Tibial nerve (tissue), 4 donors: ENCODE data around the gene STYK1. TPM values are rescaled to one million over a fixed set of nuclear protein-coding genes. Genes with fewer than 3 reads are reported as not detected.

ENCODE experiments used
- DNase-seq, 2 donors: peaks; one replicate each; pipeline ENCODE4 v3.0.0-alpha.2; 2019; ENCODE audit warnings: low spot score in 2 of 2
- H3K27ac ChIP-seq, 4 donors: fragments of 200-600 bp; sonication (generic) in 3 of 4; one replicate each; pipeline ENCODE4 v1.5.1; 2017 to 2019; ENCODE audit warnings: mild to moderate bottlenecking in 1 of 4
- H3K27me3 ChIP-seq, 2 donors: fragments of 200-600 bp; sonication (generic) in 1 of 2; one replicate each; pipeline versions ENCODE4 v1.5.1 to v1.6.0; 2017 to 2019
- H3K36me3 ChIP-seq, 3 donors: fragments of 200-600 bp; sonication (generic); one replicate each; pipeline ENCODE4 v1.5.1; 2018 to 2019
- H3K4me1 ChIP-seq, 4 donors: fragments of 200-600 bp; sonication (generic) in 3 of 4; one replicate each; pipeline ENCODE4 v1.5.1; 2017 to 2019
- H3K4me3 ChIP-seq, 4 donors: fragments of 200-600 bp; sonication (generic) in 3 of 4; one replicate each; pipeline ENCODE4 v1.5.1; 2017 to 2019; ENCODE audit warnings: mild to moderate bottlenecking in 1 of 4, moderate library complexity in 1 of 4
- H3K9me3 ChIP-seq, 4 donors: fragments of 200-600 bp; sonication (generic) in 3 of 4; one replicate each; pipeline ENCODE4 v1.5.1; 2017 to 2019
- CTCF ChIP-seq, 5 experiments: fragments of 200-600 bp in 3 of 5; fragments of 450-650 bp in 2 of 5; sonication (generic) in 3 of 5; IDR thresholded peaks; one replicate each; pipeline ENCODE4 v1.5.1; 2016 to 2019; ENCODE audit warnings: antibody characterized with exemption in 5 of 5, mild to moderate bottlenecking in 3 of 5, moderate library complexity in 2 of 5
- EP300 ChIP-seq, 2 donors: sonication (generic); formaldehyde crosslinking; IDR thresholded peaks; one replicate each; pipeline ENCODE4 v1.6.1; 2017; ENCODE audit warnings: antibody characterized with exemption in 2 of 2, mild to moderate bottlenecking in 1 of 2
- POLR2A ChIP-seq, 2 donors: fragments of 450-650 bp; IDR thresholded peaks; one replicate each; pipeline ENCODE4 v1.6.1; 2017; ENCODE audit warnings: antibody characterized with exemption in 2 of 2, mild to moderate bottlenecking in 2 of 2, moderate library complexity in 2 of 2
- WGBS, 2 donors: methylation state at CpG; one replicate each; pipeline ENCODE4 v1.1.5; 2018; 5-methylcytosine and 5-hydroxymethylcytosine counted together
- total RNA-seq, 4 donors: library from RNA; depleted of rRNA; stranded (reverse); fragments of >200 nt; gene quantifications; one replicate each; pipeline ENCODE4 v1.1.0, GENCODE V29; 2016

The STYK1 gene
- total RNA-seq, 4 donors from 2014 or later: 0.44 TPM; not detected in 3

GRCh38 chr12:10720974-10721650 lies 47.3 kb upstream of the STYK1 start:
- DNase-seq: no peak
- Histone ChIP-seq H3K27ac (peak overlapping the region; percentile 91 to 99 (median 96)), H3K4me1 (peaks cover 0 to 67% (median 35%) of the 10 kb centered on the region in 4 donors), H3K9me3 (no peaks in the 10 kb centered on the region), H3K36me3 (no peaks in the 10 kb centered on the region), H3K27me3 (no peaks in the 10 kb centered on the region), H3K4me3 (peak overlapping the region; percentile 50 to 95 (median 72))
- no peak for TF ChIP-seq POLR2A (IDR thresholded peaks at IDR 0.05)
- no peak for TF ChIP-seq CTCF (IDR thresholded peaks at IDR 0.05)
- TF ChIP-seq EP300 (IDR thresholded peaks at IDR 0.05): no peak
- WGBS, 2 donors: 33 to 53% methylated on average over 3 of the region's 3 CpGs

- WGBS, 2 donors: 59% methylated on average over 4 of the region's 4 CpGs
- TF ChIP-seq EP300 (IDR thresholded peaks at IDR 0.05) (no peak), CTCF (IDR thresholded peaks at IDR 0.05) (no peak), POLR2A (IDR thresholded peaks at IDR 0.05) (no peak)
- peak overlapping the region in 3 of 4 donors; percentile 92 to 99 (median 99) for H3K27ac ChIP-seq
- no peak for DNase-seq
- no peak overlapping the region for H3K4me3 ChIP-seq
- H3K9me3 ChIP-seq: no peaks in the 10 kb centered on the region
- no peaks in the 10 kb centered on the region for H3K27me3 ChIP-seq
- peaks cover 0 to 14% (median 0%) of the 10 kb centered on the region in 3 donors for H3K36me3 ChIP-seq
- H3K4me1 ChIP-seq: peaks cover 0 to 70% (median 36%) of the 10 kb centered on the region in 4 donors
Observed at GRCh38 chr12:10719482-10719881, 45.6 kb upstream of the STYK1 start.

- no peak for DNase-seq
- Histone ChIP-seq H3K27ac (peak overlapping the region in 3 of 4 donors; percentile 47 to 99 (median 99)), H3K4me1 (peaks cover 0 to 60% (median 36%) of the 10 kb centered on the region in 4 donors), H3K27me3 (no peaks in the 10 kb centered on the region), H3K36me3 (peaks cover 0 to 25% (median 0%) of the 10 kb centered on the region in 3 donors), H3K4me3 (peak overlapping the region in 1 of 4 donors; percentile 2), H3K9me3 (no peaks in the 10 kb centered on the region)
- TF ChIP-seq EP300 (IDR thresholded peaks at IDR 0.05): no peak
- no peak for TF ChIP-seq CTCF (IDR thresholded peaks at IDR 0.05)
- TF ChIP-seq POLR2A (IDR thresholded peaks at IDR 0.05): no peak
- WGBS, 2 donors: 43 to 44% methylated on average over 4 of the region's 4 CpGs
Observed at GRCh38 chr12:10718279-10718821, 44.5 kb upstream of the STYK1 start.

- H3K27me3 ChIP-seq: no peaks in the 10 kb centered on the region
- peaks cover 0 to 34% (median 0%) of the 10 kb centered on the region in 3 donors for H3K36me3 ChIP-seq
- no peak for DNase-seq
- WGBS, 2 donors: 38 to 47% methylated on average over 2 of the region's 2 CpGs
- TF ChIP-seq EP300 (IDR thresholded peaks at IDR 0.05) (no peak), POLR2A (IDR thresholded peaks at IDR 0.05) (no peak), CTCF (IDR thresholded peaks at IDR 0.05) (no peak)
- no peak overlapping the region for H3K4me3 ChIP-seq
- peaks cover 0 to 60% (median 36%) of the 10 kb centered on the region in 4 donors for H3K4me1 ChIP-seq
- H3K27ac ChIP-seq: peak overlapping the region; percentile 60 to 99 (median 80)
- no peaks in the 10 kb centered on the region for H3K9me3 ChIP-seq
Observed at GRCh38 chr12:10717410-10717809, 43.6 kb upstream of the STYK1 start.

GRCh38 chr12:10716704-10717315 lies 43.0 kb upstream of the STYK1 start:
- TF ChIP-seq EP300 (IDR thresholded peaks at IDR 0.05) (peak; percentile 9 to 76), POLR2A (IDR thresholded peaks at IDR 0.05) (peak in 1 of 2 donors; percentile 20), CTCF (IDR thresholded peaks at IDR 0.05) (no peak)
- Histone ChIP-seq H3K4me1 (peaks cover 0 to 60% (median 36%) of the 10 kb centered on the region in 4 donors), H3K27me3 (no peaks in the 10 kb centered on the region), H3K4me3 (no peak overlapping the region), H3K27ac (peak overlapping the region; percentile 60 to 99 (median 80)), H3K9me3 (no peaks in the 10 kb centered on the region), H3K36me3 (peaks cover 0 to 40% (median 0%) of the 10 kb centered on the region in 3 donors)
- DNase-seq: peak; percentile 65 to 78
- 12 to 18% methylated on average over 6 of the region's 6 CpGs for WGBS, 2 donors
